Adrenal gland (tissue), 12 donors: Measurements from ENCODE around the gene WNT3A. TPM values are rescaled to one million over a fixed set of nuclear protein-coding genes. Genes with fewer than 3 reads are reported as not detected.

Experiments used
- DNase-seq, 7 donors: peaks; one replicate each; pipeline ENCODE4 v3.0.0-alpha.2; 2019 to 2020
- H3K27ac ChIP-seq, 5 donors: fragments of 200-600 bp; sonication (generic) in 4 of 5; 1 replicate in 3 of 5; 2 replicates in 2 of 5; pipeline versions ENCODE4 v1.5.1 to v1.8.0; 2016 to 2020; ENCODE audit warnings: mild to moderate bottlenecking in 1 of 5
- H3K27me3 ChIP-seq: fragments of 200-600 bp; 2 replicates; pipeline ENCODE4 v1.8.0; 2021
- H3K36me3 ChIP-seq, 2 donors: fragments of 200-600 bp; replicated peaks in 1 of 2; 1 replicate in 1 of 2; 2 replicates in 1 of 2; pipeline versions ENCODE4 v1.5.1 to v1.8.0; 2018 to 2022
- H3K4me1 ChIP-seq, 2 donors: fragments of 200-600 bp; replicated peaks in 1 of 2; 1 replicate in 1 of 2; 2 replicates in 1 of 2; pipeline versions ENCODE4 v1.5.1 to v1.8.0; 2018 to 2021
- H3K4me3 ChIP-seq, 4 donors: fragments of 200-600 bp; sonication (generic) in 3 of 4; one replicate each; pipeline ENCODE4 v1.5.1; 2016 to 2018
- H3K9me3 ChIP-seq, 3 donors: fragments of 200-600 bp; sonication (generic) in 1 of 3; replicated peaks in 1 of 3; 1 replicate in 2 of 3; 2 replicates in 1 of 3; pipeline versions ENCODE4 v1.5.1 to v1.8.0; 2016 to 2021
- CTCF ChIP-seq, 6 experiments: fragments of 450-650 bp in 4 of 6; fragments of 200-600 bp in 2 of 6; sonication (generic) in 1 of 6; IDR thresholded peaks; 1 replicate in 5 of 6; 2 replicates in 1 of 6; pipeline versions ENCODE4 v1.5.1 to v1.8.0; 2016 to 2021; ENCODE audit warnings: antibody characterized with exemption in 6 of 6, mild to moderate bottlenecking in 2 of 6, moderate library complexity in 1 of 6
- POLR2A ChIP-seq, 2 donors: fragments of 450-650 bp; IDR thresholded peaks; one replicate each; pipeline ENCODE4 v1.6.1; 2017; ENCODE audit warnings: antibody characterized with exemption in 2 of 2, mild to moderate bottlenecking in 2 of 2, moderate library complexity in 1 of 2
- WGBS, 4 donors: extraction: QIAGEN DNeasy Blood & Tissue Kit in 2 of 4; methylation state at CpG; one replicate each; pipeline versions ENCODE4 v1.1.5 to v1.1.7; 2013 to 2017; 5-methylcytosine and 5-hydroxymethylcytosine counted together
- intact Hi-C, 2 donors: fragments of 100-400 bp; cut with DNase I; formaldehyde crosslinking; loops; one replicate each; pipeline versions ENCODE4 v1.14.1 to v1.15.0; 2022 to 2023
- polyA plus RNA-seq, 3 donors: library from polyadenylated mRNA; stranded (reverse); fragments of 200-250 nt in 2 of 3; fragments of 350-450 nt in 1 of 3; fragmentation: Illumina TruSeq in 1 of 3; extraction: RNeasy Lipid Tissue Mini Kit (QIAGEN cat#74804) in 1 of 3; gene quantifications; one replicate each; pipeline ENCODE4 v1.2.3, GENCODE V29; 2013 to 2014
- total RNA-seq, 9 donors: library from RNA; depleted of rRNA in 4 of 9; stranded (reverse); fragments of >200 nt in 4 of 9; fragments of 120-200 nt in 1 of 9; fragmentation: NEBNext Ultra II Directional in 1 of 9; extraction: Animal tissue kit (Norgen Biotek cat#: 25700) in 1 of 9; gene quantifications; one replicate each; pipeline versions ENCODE4 v1.1.0 to v1.2.4, GENCODE V29; 2013 to 2023
- donor health status: healthy with polysubstance abuse.
- donor health status: Bipolar disorder and iron deficiency.
- donor health status: DM: yes; HTN: yes; CAD: no.
- donor health status: DM: no; HTN: no; CAD: no.
- donor health status: DM: no; HTN: no; CAD: no.
- donor health status: DM: yes; HTN: yes; CAD: no.

WNT3A gene
- total and polyA plus RNA-seq, 12 donors, result not detected

GRCh38 chr1:228088586-228089498, 82.0 kb downstream of the WNT3A start:
- Histone ChIP-seq H3K4me3 (no peak overlapping the region), H3K27me3 (no peaks in the 10 kb centered on the region), H3K4me1 (peaks cover 73 to 92% of the 10 kb centered on the region in 2 donors), H3K36me3 (peaks cover 0 to 14% of the 10 kb centered on the region in 2 donors), H3K9me3 (no peaks in the 10 kb centered on the region), H3K27ac (peak overlapping the region in 3 of 5 donors; percentile 61 to 88 (median 62))
- intact Hi-C loops, result loop anchor here in 1 of 2 donors (10.0 kb wide), 1 partner anchor 354 kb away; the partner anchor contains the start of genes JMJD4 and SNAP47
- 68 to 75% (median 70%) methylated on average over 19 to 21 of the region's 21 CpGs for WGBS, 4 donors
- peak in 5 of 7 donors; percentile 13 to 54 (median 33) for DNase-seq
- TF ChIP-seq POLR2A (IDR thresholded peaks at IDR 0.05) (no peak), CTCF (IDR thresholded peaks at IDR 0.05) (no peak)

- TF ChIP-seq CTCF (IDR thresholded peaks at IDR 0.05) (no peak), POLR2A (IDR thresholded peaks at IDR 0.05) (no peak)
- Histone ChIP-seq H3K4me1 (peaks cover 66 to 83% of the 10 kb centered on the region in 2 donors), H3K36me3 (peaks cover 0 to 14% of the 10 kb centered on the region in 2 donors), H3K9me3 (peaks cover 0 to 6% (median 0%) of the 10 kb centered on the region in 3 donors), H3K27me3 (no peaks in the 10 kb centered on the region), H3K4me3 (no peak overlapping the region), H3K27ac (peak overlapping the region in 4 of 5 donors; percentile 31 to 64 (median 62))
- intact Hi-C loops, result loop anchor here in 1 of 2 donors (10.0 kb wide), 1 partner anchor 355 kb away; the partner anchor contains the start of genes JMJD4 and SNAP47
- WGBS, 4 donors, result 62 to 64% (median 63%) methylated on average over 10 to 12 of the region's 12 CpGs
- peak in 5 of 7 donors; percentile 23 to 55 (median 25) for DNase-seq
Measured at GRCh38 chr1:228089519-228090380, 83.0 kb downstream of the WNT3A start.

- intact Hi-C loops, result no loop called here
- no peak for TF ChIP-seq CTCF (IDR thresholded peaks at IDR 0.05)
- TF ChIP-seq POLR2A (IDR thresholded peaks at IDR 0.05), result peak in 1 of 2 donors; percentile 47
- Histone ChIP-seq H3K9me3 (peaks cover 0 to 9% (median 0%) of the 10 kb centered on the region in 3 donors), H3K36me3 (peaks cover 0 to 14% of the 10 kb centered on the region in 2 donors), H3K4me3 (no peak overlapping the region), H3K27me3 (no peaks in the 10 kb centered on the region), H3K27ac (peak overlapping the region in 3 of 5 donors; percentile 41 to 64 (median 62)), H3K4me1 (peaks cover 57 to 79% of the 10 kb centered on the region in 2 donors)
- 8 to 22% (median 13%) methylated on average over 2 of the region's 2 CpGs for WGBS, 4 donors
- DNase-seq, result peak in 6 of 7 donors; percentile 65 to 79 (median 71)
Measured at GRCh38 chr1:228090613-228091081, 83.8 kb downstream of the WNT3A start.
